WTC11 (cell line): ENCODE data around the gene INPPL1. TPM values are rescaled to one million over a fixed set of nuclear protein-coding genes. Genes with fewer than 3 reads are reported as not detected.

Experiments
- ATAC-seq: fragments of 200-7000 bp; cut with Tn5 transposase; 2 replicates; pipeline ENCODE4 v1.10.0; 2021; ENCODE audit warnings: mild to moderate bottlenecking, moderate library complexity
- CTCF ChIA-PET: fragments of 300-600 bp; sonication (Branson Sonifier 250); formaldehyde crosslinking; loops from one replicate; lab custom pipeline; 2021; ENCODE audit warnings: antibody characterized with exemption; lab: Charles Lee
- POLR2A ChIA-PET: fragments of 350-600 bp; sonication (Branson Sonifier 250); formaldehyde crosslinking; loops from one replicate; lab custom pipeline; 2021; ENCODE audit warnings: antibody characterized with exemption; lab: Charles Lee
- DNase-seq: peaks from one replicate; pipeline ENCODE4 v3.0.0; 2021; ENCODE audit warnings: low spot score
- H3K27ac Mint-ChIP-seq: 2 replicates; pipeline ENCODE4 v1.8.0; 2021; ENCODE audit warnings: mixed read lengths
- H3K27me3 Mint-ChIP-seq: 2 replicates; pipeline ENCODE4 v1.8.0; 2021; ENCODE audit warnings: low read depth, mild to moderate bottlenecking, moderate library complexity, mixed read lengths
- H3K36me3 Mint-ChIP-seq: 2 replicates; pipeline ENCODE4 v1.8.0; 2021; ENCODE audit warnings: mixed read lengths
- H3K4me1 Mint-ChIP-seq: 2 replicates; pipeline ENCODE4 v1.8.0; 2022; ENCODE audit warnings: mixed read lengths
- H3K4me3 Mint-ChIP-seq: 2 replicates; pipeline ENCODE4 v1.8.0; 2021; ENCODE audit warnings: mild to moderate bottlenecking, moderate library complexity, mixed read lengths
- H3K9me3 Mint-ChIP-seq: 2 replicates; pipeline ENCODE4 v1.8.0; 2021; ENCODE audit warnings: mixed read lengths
- FOXJ3 ChIP-seq: sonication (generic); formaldehyde crosslinking; IDR thresholded peaks from 2 replicates; pipeline ENCODE4 v1.9.0; 2021; ENCODE audit warnings: missing genetic modification reagents, mild to moderate bottlenecking, borderline replicate concordance
- GABPB1 ChIP-seq: sonication (generic); formaldehyde crosslinking; IDR thresholded peaks from 2 replicates; pipeline ENCODE4 v1.8.1; 2023; ENCODE audit warnings: mild to moderate bottlenecking, missing genetic modification reagents
- GRHL2 ChIP-seq: fragments of 250-450 bp; sonication (Bioruptor Pico); IDR thresholded peaks from 2 replicates; pipeline ENCODE4 v1.8.0; 2022; ENCODE audit warnings: mild to moderate bottlenecking, moderate library complexity; ENCODE audit not compliant: insufficient replicate concordance, severe bottlenecking
- IRF2 ChIP-seq: sonication (generic); formaldehyde crosslinking; IDR thresholded peaks from 2 replicates; pipeline ENCODE4 v1.8.0; 2022; ENCODE audit warnings: low read depth, missing genetic modification reagents, borderline replicate concordance
- MXD4 ChIP-seq: fragments of 250-450 bp; sonication (Bioruptor Pico); IDR thresholded peaks from 2 replicates; pipeline ENCODE4 v1.8.0; 2021; ENCODE audit warnings: mild to moderate bottlenecking, moderate library complexity, borderline replicate concordance
- NFE2L1 ChIP-seq: sonication (generic); formaldehyde crosslinking; IDR thresholded peaks from 2 replicates; pipeline ENCODE4 v1.8.1; 2023; ENCODE audit warnings: missing genetic modification reagents
- OVOL2 ChIP-seq: fragments of 250-450 bp; sonication (Bioruptor Pico); IDR thresholded peaks from 2 replicates; pipeline ENCODE4 v1.9.0; 2021; ENCODE audit warnings: mild to moderate bottlenecking, borderline replicate concordance
- SMAD3 ChIP-seq: sonication (generic); formaldehyde crosslinking; IDR thresholded peaks from 2 replicates; pipeline ENCODE4 v1.8.0; 2022; ENCODE audit warnings: missing genetic modification reagents, mild to moderate bottlenecking, borderline replicate concordance
- TCF7 ChIP-seq: sonication (generic); formaldehyde crosslinking; IDR thresholded peaks from 2 replicates; pipeline ENCODE4 v1.8.0; 2022; ENCODE audit warnings: mild to moderate bottlenecking, low read depth, missing genetic modification reagents, moderate library complexity
- TEAD4 ChIP-seq: sonication (generic); formaldehyde crosslinking; IDR thresholded peaks from 2 replicates; pipeline ENCODE4 v1.8.0; 2022; ENCODE audit warnings: mild to moderate bottlenecking, missing genetic modification reagents
- ZNF423 ChIP-seq: fragments of 250-450 bp; sonication (Bioruptor Pico); IDR thresholded peaks from 2 replicates; pipeline ENCODE4 v2.1.2; 2022; ENCODE audit warnings: mild to moderate bottlenecking, moderate library complexity
- total RNA-seq: library from RNA; stranded (reverse); gene quantifications from 3 replicates; pipeline ENCODE4 v1.2.3, GENCODE V29; 2021
- TF ChIP-seq, protein P1 (sequence below): sonication (generic); formaldehyde crosslinking; IDR thresholded peaks from 2 replicates; pipeline ENCODE4 v1.8.0; 2022; ENCODE audit warnings: mild to moderate bottlenecking, missing genetic modification reagents
- TF ChIP-seq, protein P2 (sequence below): sonication (generic); formaldehyde crosslinking; IDR thresholded peaks from 2 replicates; pipeline ENCODE4 v1.8.1; 2022; ENCODE audit warnings: missing genetic modification reagents, borderline replicate concordance
- TF ChIP-seq, protein P3 (sequence below): sonication (generic); formaldehyde crosslinking; IDR thresholded peaks from 2 replicates; pipeline ENCODE4 v1.8.1; 2023; ENCODE audit warnings: mild to moderate bottlenecking, missing genetic modification reagents, moderate library complexity
- TF ChIP-seq, protein P4 (sequence below): fragments of 250-450 bp; sonication (Bioruptor Pico); IDR thresholded peaks from 2 replicates; pipeline ENCODE4 v1.9.0; 2021; ENCODE audit warnings: mild to moderate bottlenecking
- TF ChIP-seq, protein P5 (sequence below): sonication (generic); formaldehyde crosslinking; IDR thresholded peaks from 2 replicates; pipeline ENCODE4 v1.8.0; 2022; ENCODE audit warnings: missing genetic modification reagents

The INPPL1 gene
- total RNA-seq, 1 experiment from 2014 or later: 136 TPM

DNA sequence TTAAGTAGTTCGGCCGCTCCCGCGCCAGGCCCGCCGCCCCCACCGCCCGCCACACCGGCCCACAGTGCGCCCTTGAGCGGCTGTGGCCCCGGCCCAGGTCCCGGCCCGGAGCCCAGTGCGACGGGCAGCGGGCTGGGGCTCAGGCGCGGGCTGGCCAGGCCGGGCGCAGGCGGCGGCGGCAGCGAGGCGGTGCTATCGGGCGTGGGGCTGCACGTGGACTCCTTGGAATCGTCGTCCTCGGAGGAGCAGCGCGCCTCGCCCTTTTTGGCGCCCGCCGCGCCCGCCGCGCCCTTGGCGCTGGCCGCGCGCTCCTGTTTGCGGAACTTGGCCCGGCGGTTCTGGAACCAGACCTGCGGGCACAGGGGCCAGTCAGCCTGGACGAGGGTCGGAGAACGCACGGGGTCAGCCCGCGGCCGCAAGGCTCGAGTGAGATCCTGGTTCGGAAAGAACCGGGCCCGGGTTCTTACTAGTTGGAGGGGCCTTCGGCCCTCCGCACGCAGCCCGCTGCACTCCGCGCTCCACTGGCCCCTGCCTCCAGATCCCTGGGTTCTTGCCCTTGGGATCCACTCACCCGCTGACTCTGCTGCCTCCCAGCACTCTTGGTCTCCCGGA is 15.4 kb downstream of the INPPL1 start (continued):
- TF ChIP-seq, protein P1, sequence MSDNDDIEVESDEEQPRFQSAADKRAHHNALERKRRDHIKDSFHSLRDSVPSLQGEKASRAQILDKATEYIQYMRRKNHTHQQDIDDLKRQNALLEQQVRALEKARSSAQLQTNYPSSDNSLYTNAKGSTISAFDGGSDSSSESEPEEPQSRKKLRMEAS (CRISPR knock-in tag): peak; percentile 78; the same call in 1 of the 2 replicates
- no peak for TF ChIP-seq ZNF423 (CRISPR knock-in tag)
- no peak for TF ChIP-seq IRF2 (CRISPR knock-in tag)
- no peak for TF ChIP-seq TEAD4
- TF ChIP-seq, protein P2, sequence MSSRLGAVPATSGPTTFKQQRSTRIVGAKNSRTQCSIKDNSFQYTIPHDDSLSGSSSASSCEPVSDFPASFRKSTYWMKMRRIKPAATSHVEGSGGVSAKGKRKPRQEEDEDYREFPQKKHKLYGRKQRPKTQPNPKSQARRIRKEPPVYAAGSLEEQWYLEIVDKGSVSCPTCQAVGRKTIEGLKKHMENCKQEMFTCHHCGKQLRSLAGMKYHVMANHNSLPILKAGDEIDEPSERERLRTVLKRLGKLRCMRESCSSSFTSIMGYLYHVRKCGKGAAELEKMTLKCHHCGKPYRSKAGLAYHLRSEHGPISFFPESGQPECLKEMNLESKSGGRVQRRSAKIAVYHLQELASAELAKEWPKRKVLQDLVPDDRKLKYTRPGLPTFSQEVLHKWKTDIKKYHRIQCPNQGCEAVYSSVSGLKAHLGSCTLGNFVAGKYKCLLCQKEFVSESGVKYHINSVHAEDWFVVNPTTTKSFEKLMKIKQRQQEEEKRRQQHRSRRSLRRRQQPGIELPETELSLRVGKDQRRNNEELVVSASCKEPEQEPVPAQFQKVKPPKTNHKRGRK: no peak
- TF ChIP-seq GABPB1: no peak
- TF ChIP-seq GRHL2 (CRISPR knock-in tag): no peak
- TF ChIP-seq, protein P3, sequence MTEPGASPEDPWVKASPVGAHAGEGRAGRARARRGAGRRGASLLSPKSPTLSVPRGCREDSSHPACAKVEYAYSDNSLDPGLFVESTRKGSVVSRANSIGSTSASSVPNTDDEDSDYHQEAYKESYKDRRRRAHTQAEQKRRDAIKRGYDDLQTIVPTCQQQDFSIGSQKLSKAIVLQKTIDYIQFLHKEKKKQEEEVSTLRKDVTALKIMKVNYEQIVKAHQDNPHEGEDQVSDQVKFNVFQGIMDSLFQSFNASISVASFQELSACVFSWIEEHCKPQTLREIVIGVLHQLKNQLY (CRISPR knock-in tag): no peak
- no peak for TF ChIP-seq NFE2L1 (CRISPR knock-in tag)
- TF ChIP-seq SMAD3: 0 out of 2 replicates have a peak, but pooled peaks have one; percentile 23
- TF ChIP-seq, protein P4, sequence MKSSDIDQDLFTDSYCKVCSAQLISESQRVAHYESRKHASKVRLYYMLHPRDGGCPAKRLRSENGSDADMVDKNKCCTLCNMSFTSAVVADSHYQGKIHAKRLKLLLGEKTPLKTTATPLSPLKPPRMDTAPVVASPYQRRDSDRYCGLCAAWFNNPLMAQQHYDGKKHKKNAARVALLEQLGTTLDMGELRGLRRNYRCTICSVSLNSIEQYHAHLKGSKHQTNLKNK: peak; percentile 12; the same call in 1 of the 2 replicates

DNA sequence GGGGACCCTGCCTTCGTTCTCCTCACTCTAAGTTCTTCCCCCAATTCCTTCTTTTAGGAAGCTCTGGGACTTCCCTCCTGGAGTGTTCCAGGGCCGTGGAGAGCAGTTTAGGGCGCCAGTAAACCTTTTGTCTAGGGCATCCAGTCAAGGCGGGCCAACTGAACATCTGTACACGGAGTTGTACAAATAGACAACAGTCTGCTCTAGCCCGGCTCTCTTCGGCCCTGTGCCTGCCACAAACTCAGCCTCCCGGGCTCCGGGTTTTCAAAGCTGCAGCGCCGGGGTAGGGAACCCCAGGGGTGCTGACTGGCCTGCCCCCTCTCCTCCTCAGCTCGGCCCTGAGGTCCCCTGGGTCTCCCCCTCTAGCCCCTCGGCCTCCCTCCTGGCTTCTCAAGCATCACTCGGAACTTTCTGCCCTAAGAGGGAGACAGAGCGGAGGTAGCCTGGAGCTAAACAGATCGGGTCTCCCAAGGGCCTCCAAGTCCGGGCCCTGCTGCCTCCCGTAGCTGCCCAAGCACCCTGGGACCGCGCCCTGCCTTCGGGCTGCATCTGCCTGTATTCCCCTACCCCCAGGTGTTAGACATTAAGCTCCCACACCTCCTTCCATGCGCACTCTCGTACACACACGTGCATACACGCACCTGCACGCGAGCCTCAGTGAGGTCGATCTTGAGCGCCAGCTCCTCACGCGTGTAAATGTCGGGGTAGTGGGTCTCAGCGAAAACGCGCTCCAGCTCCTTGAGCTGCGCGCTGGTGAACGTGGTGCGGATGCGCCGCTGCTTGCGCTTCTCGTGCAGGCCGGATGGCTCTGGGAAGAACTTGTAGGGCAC is 16.1 kb downstream of the INPPL1 start:
- DNase-seq (peak; percentile 25), ATAC-seq (no peak)
- Mint-ChIP-seq H3K4me3 (peak overlapping the region; percentile 74), H3K27me3 (peaks cover 54% of the 10 kb centered on the region), H3K4me1 (peaks cover 41% of the 10 kb centered on the region), H3K9me3 (no peaks in the 10 kb centered on the region), H3K27ac (no peak overlapping the region), H3K36me3 (peaks cover 5% of the 10 kb centered on the region; the same call in 1 of the 2 replicates)
- POLR2A ChIA-PET: interaction anchor here (5.7 kb wide), 1 partner anchor 17 kb away, joined by 37 read pairs; the partner anchor contains the start of gene INPPL1
- TF ChIP-seq MXD4 (no peak), OVOL2 (no peak), TCF7 (CRISPR knock-in tag) (no peak), FOXJ3 (CRISPR knock-in tag) (no peak)
- TF ChIP-seq, protein P5, sequence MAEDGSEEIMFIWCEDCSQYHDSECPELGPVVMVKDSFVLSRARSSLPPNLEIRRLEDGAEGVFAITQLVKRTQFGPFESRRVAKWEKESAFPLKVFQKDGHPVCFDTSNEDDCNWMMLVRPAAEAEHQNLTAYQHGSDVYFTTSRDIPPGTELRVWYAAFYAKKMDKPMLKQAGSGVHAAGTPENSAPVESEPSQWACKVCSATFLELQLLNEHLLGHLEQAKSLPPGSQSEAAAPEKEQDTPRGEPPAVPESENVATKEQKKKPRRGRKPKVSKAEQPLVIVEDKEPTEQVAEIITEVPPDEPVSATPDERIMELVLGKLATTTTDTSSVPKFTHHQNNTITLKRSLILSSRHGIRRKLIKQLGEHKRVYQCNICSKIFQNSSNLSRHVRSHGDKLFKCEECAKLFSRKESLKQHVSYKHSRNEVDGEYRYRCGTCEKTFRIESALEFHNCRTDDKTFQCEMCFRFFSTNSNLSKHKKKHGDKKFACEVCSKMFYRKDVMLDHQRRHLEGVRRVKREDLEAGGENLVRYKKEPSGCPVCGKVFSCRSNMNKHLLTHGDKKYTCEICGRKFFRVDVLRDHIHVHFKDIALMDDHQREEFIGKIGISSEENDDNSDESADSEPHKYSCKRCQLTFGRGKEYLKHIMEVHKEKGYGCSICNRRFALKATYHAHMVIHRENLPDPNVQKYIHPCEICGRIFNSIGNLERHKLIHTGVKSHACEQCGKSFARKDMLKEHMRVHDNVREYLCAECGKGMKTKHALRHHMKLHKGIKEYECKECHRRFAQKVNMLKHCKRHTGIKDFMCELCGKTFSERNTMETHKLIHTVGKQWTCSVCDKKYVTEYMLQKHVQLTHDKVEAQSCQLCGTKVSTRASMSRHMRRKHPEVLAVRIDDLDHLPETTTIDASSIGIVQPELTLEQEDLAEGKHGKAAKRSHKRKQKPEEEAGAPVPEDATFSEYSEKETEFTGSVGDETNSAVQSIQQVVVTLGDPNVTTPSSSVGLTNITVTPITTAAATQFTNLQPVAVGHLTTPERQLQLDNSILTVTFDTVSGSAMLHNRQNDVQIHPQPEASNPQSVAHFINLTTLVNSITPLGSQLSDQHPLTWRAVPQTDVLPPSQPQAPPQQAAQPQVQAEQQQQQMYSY (CRISPR knock-in tag): peak; percentile 73
- CTCF ChIA-PET: interaction anchor here (0.6 to 7.5 kb wide), 7 partner anchors 18 to 216 kb away, joined by 3 to 89 read pairs (median 4); partner anchors contain the start of gene CLPB
